K562 (cell line): ENCODE data around the gene TUBB1. TPM values are rescaled to one million over a fixed set of nuclear protein-coding genes. Genes with fewer than 3 reads are reported as not detected.

Source experiments
- CTBP1 ChIP-seq: fragments of 450-650 bp; IDR thresholded peaks from 2 replicates; pipeline ENCODE4 v1.6.1; 2016; ENCODE audit warnings: borderline replicate concordance
- HMGN3 ChIP-seq: IDR thresholded peaks from 2 replicates; pipeline ENCODE4 v1.6.1; 2011; ENCODE audit warnings: borderline replicate concordance, low read depth, mild to moderate bottlenecking, mixed read lengths, low read length; ENCODE audit not compliant: insufficient read length; ENCODE audit errors: extremely low read depth
- TEAD2 ChIP-seq: fragments of 450-650 bp; IDR thresholded peaks from 2 replicates; pipeline ENCODE4 v1.6.1; 2016; ENCODE audit warnings: missing genetic modification characterization, control low read depth, missing compliant biosample characterization
- XRCC4 ChIP-seq: IDR thresholded peaks from one replicate; pipeline ENCODE4 v1.6.1; 2011; ENCODE audit not compliant: insufficient read depth, insufficient read length; ENCODE audit errors: extremely low read depth
- ZBTB1 ChIP-seq: sonication (generic); formaldehyde crosslinking; IDR thresholded peaks from 2 replicates; pipeline ENCODE4 v1.8.1; 2023; ENCODE audit warnings: missing genetic modification reagents, low read depth, mild to moderate bottlenecking, borderline replicate concordance
- ZNF408 ChIP-seq: fragments of 250-450 bp; sonication (Bioruptor Pico); IDR thresholded peaks from 2 replicates; pipeline ENCODE4 v1.4.0; 2020; ENCODE audit warnings: low read depth, mild to moderate bottlenecking, moderate library complexity
- ZNF431 ChIP-seq: sonication (generic); formaldehyde crosslinking; IDR thresholded peaks from 2 replicates; pipeline ENCODE4 v1.8.0; 2022; ENCODE audit warnings: mild to moderate bottlenecking, missing genetic modification reagents
- ZNF584 ChIP-seq: fragments of 200-800 bp; sonication (Bioruptor generic); IDR thresholded peaks from 2 replicates; pipeline ENCODE4 v1.6.1; 2016; ENCODE audit warnings: low read depth, mild to moderate bottlenecking, missing genetic modification characterization, missing compliant biosample characterization
- ZNF717 ChIP-seq: fragments of 250-450 bp; sonication (Bioruptor Pico); IDR thresholded peaks from 2 replicates; pipeline ENCODE4 v1.5.0; 2021
- polyA plus RNA-seq, 8 experiments: library from polyadenylated mRNA; depleted of rRNA in 4 of 8; stranded (reverse) in 5 of 8; unstranded in 3 of 8; fragments of >200 nt; fragmentation: Nextera tagmentation in 2 of 8; fragmentation: Illumina TruSeq in 1 of 8; extraction: Ambion mirVana in 2 of 8; extraction: Trizol in 1 of 8; gene quantifications; 2 replicates each; pipeline versions ENCODE4 v1.2.1 to v1.2.3, GENCODE V29; 2011 to 2014; ENCODE audit warnings: inconsistent platforms in 1 of 8, missing spikeins in 1 of 8
- total RNA-seq, 7 experiments: library from RNA; depleted of rRNA in 6 of 7; stranded (reverse); fragments of >200 nt in 6 of 7; fragmentation: Illumina TruSeq in 2 of 7; extraction: Trizol in 2 of 7; gene quantifications; 2 replicates each; pipeline versions ENCODE4 v1.2.1 to v1.2.3, GENCODE V29; 2011 to 2021; ENCODE audit warnings: low replicate concordance in 1 of 7
- TF ChIP-seq, protein P1 (sequence below): fragments of 450-650 bp; formaldehyde crosslinking; IDR thresholded peaks from 2 replicates; pipeline ENCODE4 v1.4.0; 2020; ENCODE audit warnings: mild to moderate bottlenecking, moderate library complexity
- TF ChIP-seq, protein P2 (sequence below): fragments of 450-650 bp; formaldehyde crosslinking; conservative IDR thresholded peaks from 2 replicates; pipeline ENCODE4 v1.4.0; 2022; ENCODE audit warnings: mild to moderate bottlenecking, missing genetic modification characterization
- TF ChIP-seq, protein P3 (sequence below): fragments of 450-650 bp; formaldehyde crosslinking; IDR thresholded peaks from 2 replicates; pipeline ENCODE4 v1.4.0; 2020; ENCODE audit warnings: mild to moderate bottlenecking, mixed read lengths
- TF ChIP-seq, protein P4 (sequence below), 2 experiments: fragments of 450-650 bp in 1 of 2; sonication (generic) in 1 of 2; formaldehyde crosslinking in 1 of 2; IDR thresholded peaks in 1 of 2; conservative IDR thresholded peaks in 1 of 2; 2 replicates each; pipeline versions ENCODE4 v1.6.1 to v1.8.1; 2016 to 2023; ENCODE audit warnings: mild to moderate bottlenecking in 2 of 2, moderate library complexity in 2 of 2, inconsistent platforms in 1 of 2, missing genetic modification reagents in 1 of 2
- TF ChIP-seq, protein P5 (sequence below): fragments of 450-650 bp; IDR thresholded peaks from 2 replicates; pipeline ENCODE4 v1.6.1; 2016; ENCODE audit warnings: antibody characterized with exemption

TUBB1 gene
- total and polyA plus RNA-seq, 9 of the 15 experiments (the other 6 are each of a cell fraction or from before 2014, with no cell fraction given), result 1.5 to 3.9 (median 2.4) TPM

DNA sequence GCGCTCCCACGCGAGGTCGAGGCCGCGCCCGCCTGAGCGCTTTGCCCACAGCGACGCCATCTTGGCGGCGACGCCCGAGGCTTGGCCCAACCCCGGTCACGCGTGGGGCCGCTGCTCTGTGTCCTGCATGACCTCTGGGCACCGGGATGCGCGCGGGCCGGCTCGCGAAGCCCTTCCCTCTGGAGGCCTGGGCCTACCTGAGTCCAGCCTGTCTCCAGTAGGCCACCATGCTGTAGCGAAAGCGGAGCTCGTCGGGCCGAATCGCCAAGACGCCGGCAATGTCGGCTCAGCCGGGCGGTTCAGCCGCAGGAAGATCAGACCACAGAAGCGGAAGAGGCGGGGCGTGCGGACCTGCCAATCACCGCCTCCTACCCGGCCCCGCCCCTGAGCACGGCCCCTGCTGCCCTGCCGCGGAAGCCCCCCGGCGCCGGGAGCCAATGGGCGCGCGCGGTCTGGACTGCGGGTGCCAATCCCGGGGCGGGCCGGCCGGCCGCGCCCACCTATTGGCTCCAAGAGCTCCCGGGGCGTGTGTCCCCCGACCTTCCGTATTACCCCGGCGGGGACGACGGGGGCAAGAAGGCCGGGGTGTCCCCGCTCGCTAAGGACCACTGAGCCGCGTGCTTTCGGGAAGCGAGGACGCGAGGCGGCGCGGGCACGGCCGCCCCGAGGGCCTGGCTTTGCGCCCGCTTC lies 12.9 kb downstream of the TUBB1 start, which contains the start of gene ATP5F1E (continued):
- TF ChIP-seq, protein P1, sequence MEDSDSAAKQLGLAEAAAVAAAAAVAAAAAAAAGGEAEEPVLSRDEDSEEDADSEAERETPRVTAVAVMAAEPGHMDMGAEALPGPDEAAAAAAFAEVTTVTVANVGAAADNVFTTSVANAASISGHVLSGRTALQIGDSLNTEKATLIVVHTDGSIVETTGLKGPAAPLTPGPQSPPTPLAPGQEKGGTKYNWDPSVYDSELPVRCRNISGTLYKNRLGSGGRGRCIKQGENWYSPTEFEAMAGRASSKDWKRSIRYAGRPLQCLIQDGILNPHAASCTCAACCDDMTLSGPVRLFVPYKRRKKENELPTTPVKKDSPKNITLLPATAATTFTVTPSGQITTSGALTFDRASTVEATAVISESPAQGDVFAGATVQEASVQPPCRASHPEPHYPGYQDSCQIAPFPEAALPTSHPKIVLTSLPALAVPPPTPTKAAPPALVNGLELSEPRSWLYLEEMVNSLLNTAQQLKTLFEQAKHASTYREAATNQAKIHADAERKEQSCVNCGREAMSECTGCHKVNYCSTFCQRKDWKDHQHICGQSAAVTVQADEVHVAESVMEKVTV (CRISPR knock-in tag), result no peak
- TF ChIP-seq TEAD2 (tag) (0 out of 2 replicates have a peak, but pooled peaks have one; percentile 62), CTBP1 (peak; percentile 74), ZBTB1 (CRISPR knock-in tag) (no peak), ZNF408 (CRISPR knock-in tag) (no peak), XRCC4 (no peak), ZNF431 (CRISPR knock-in tag) (no peak), HMGN3 (peak; percentile 86), ZNF584 (peak; percentile 98), ZNF717 (peak; percentile 73; the same call in 1 of the 2 replicates)
- TF ChIP-seq, protein P2, sequence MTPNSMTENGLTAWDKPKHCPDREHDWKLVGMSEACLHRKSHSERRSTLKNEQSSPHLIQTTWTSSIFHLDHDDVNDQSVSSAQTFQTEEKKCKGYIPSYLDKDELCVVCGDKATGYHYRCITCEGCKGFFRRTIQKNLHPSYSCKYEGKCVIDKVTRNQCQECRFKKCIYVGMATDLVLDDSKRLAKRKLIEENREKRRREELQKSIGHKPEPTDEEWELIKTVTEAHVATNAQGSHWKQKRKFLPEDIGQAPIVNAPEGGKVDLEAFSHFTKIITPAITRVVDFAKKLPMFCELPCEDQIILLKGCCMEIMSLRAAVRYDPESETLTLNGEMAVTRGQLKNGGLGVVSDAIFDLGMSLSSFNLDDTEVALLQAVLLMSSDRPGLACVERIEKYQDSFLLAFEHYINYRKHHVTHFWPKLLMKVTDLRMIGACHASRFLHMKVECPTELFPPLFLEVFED (CRISPR knock-in tag), result peak; percentile 82; the same call in 1 of the 2 replicates
- TF ChIP-seq, protein P3, sequence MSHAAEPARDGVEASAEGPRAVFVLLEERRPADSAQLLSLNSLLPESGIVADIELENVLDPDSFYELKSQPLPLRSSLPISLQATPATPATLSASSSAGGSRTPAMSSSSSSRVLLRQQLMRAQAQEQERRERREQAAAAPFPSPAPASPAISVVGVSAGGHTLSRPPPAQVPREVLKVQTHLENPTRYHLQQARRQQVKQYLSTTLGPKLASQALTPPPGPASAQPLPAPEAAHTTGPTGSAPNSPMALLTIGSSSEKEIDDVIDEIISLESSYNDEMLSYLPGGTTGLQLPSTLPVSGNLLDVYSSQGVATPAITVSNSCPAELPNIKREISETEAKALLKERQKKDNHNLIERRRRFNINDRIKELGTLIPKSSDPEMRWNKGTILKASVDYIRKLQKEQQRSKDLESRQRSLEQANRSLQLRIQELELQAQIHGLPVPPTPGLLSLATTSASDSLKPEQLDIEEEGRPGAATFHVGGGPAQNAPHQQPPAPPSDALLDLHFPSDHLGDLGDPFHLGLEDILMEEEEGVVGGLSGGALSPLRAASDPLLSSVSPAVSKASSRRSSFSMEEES (CRISPR knock-in tag), result peak; percentile 28; the same call in 1 of the 2 replicates
- TF ChIP-seq, protein P4, sequence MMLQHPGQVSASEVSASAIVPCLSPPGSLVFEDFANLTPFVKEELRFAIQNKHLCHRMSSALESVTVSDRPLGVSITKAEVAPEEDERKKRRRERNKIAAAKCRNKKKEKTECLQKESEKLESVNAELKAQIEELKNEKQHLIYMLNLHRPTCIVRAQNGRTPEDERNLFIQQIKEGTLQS (IDR thresholded peaks at IDR 0.05), result no peak
- TF ChIP-seq, protein P4 (CRISPR knock-in tag; conservative IDR thresholded peaks at IDR 0.05), result no peak
- TF ChIP-seq, protein P5, sequence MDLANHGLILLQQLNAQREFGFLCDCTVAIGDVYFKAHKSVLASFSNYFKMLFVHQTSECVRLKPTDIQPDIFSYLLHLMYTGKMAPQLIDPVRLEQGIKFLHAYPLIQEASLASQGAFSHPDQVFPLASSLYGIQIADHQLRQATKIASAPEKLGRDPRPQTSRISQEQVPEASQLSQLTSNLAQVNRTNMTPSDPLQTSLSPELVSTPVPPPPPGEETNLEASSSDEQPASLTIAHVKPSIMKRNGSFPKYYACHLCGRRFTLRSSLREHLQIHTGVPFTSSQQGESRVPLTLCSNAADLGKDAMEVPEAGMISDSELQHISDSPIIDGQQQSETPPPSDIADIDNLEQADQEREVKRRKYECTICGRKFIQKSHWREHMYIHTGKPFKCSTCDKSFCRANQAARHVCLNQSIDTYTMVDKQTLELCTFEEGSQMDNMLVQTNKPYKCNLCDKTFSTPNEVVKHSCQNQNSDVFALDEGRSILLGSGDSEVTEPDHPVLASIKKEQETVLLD, result no peak; the same call in 1 of the 2 replicates
